Measurements from ENCODE around the gene CCDC102A. TPM values are rescaled to one million over a fixed set of nuclear protein-coding genes. Genes with fewer than 3 reads are reported as not detected.
A peak's percentile ranks its signal among the peaks of the same experiment; 100 is the strongest.

The CCDC102A gene
- total RNA-seq, 1 donor from 2014 or later: 12.8 TPM

DNA sequence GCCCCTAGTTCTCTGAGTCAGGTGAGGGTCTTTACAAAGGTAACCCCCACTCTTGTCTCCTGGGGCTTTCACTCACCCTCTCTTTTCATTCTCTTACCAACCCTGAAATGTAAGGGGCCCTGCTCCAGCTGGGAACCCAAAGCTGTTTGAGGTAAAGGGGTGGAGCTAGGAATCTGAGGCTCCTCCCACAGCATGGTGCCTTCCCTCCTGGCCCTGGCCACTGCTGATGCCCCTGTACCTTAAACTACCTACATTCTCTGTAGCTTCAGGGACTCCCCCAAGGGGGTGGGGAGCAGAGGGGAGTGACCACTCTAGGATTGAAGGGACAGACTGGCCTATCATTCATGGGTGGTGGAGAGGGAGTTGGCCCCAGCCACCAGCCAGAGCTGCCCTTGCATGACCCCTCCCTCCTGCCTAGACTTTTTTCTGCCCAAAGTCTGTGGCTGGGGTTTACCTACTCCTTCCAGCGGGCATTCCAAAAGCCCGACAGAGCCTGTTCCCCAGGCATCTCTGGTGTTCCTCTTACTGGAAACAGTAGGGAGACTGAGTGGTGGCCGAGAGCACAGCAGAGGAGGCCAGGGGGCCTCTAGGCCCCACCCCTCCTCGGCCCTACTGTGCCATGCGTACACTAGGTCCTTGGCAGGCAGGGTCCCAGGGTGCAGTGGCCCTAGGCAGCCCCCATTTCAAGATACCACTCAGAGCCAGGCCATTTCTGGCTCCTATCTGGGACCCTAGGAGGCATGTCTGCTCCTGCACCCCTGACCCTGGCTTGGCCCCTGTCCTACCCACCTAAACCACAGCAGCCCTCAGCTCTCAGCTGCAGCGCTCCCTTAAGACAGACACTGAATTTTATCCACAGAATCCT lies 59.6 kb downstream of the CCDC102A start:
- DNase-seq (no peak), ATAC-seq (no peak)
- H3K36me3 ChIP-seq: peaks cover 36% of the 10 kb centered on the region
- no peak overlapping the region for H3K4me3 ChIP-seq
- no peaks in the 10 kb centered on the region for H3K9me3 ChIP-seq
- H3K27ac ChIP-seq: peak overlapping the region; percentile 77
- peaks cover 58% of the 10 kb centered on the region for H3K4me1 ChIP-seq
- intact Hi-C loops (cut with DNase I): no loop called here
- TF ChIP-seq, protein P1, sequence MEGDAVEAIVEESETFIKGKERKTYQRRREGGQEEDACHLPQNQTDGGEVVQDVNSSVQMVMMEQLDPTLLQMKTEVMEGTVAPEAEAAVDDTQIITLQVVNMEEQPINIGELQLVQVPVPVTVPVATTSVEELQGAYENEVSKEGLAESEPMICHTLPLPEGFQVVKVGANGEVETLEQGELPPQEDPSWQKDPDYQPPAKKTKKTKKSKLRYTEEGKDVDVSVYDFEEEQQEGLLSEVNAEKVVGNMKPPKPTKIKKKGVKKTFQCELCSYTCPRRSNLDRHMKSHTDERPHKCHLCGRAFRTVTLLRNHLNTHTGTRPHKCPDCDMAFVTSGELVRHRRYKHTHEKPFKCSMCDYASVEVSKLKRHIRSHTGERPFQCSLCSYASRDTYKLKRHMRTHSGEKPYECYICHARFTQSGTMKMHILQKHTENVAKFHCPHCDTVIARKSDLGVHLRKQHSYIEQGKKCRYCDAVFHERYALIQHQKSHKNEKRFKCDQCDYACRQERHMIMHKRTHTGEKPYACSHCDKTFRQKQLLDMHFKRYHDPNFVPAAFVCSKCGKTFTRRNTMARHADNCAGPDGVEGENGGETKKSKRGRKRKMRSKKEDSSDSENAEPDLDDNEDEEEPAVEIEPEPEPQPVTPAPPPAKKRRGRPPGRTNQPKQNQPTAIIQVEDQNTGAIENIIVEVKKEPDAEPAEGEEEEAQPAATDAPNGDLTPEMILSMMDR (IDR thresholded peaks at IDR 0.05): no peak
- no peaks in the 10 kb centered on the region for H3K27me3 ChIP-seq (ENCODE audit: low read depth)

DNA sequence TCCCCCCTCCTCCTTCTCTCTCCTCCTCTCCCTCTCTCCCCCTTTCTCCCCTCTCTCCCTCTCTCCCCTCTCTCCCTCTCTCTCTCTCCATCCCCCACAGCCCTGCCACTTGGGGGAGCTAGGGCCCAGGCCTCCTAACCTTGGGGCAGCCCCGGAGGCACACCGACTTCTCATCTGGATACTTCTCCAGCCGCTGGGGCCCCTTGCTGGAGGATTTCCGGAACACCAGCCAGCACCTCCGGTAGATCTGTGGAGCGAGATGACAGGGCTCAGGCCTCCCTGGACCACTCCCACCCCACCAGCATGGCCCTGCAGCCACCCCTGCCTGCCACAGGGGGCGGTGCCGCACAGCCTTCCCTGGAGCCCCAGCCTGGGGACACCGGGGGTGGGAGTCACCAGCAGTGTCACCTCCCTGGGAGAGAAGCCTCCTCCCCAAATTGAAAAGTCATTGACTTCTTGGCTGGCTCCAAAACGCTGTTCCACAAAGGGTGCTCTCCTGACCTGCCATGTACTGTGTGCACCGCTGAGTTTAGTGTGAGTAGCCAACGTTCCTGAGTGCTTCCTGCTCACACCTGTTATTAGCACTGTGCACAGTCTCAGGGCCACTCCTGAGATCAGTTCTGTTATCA lies 60.5 kb downstream of the CCDC102A start:
- ATAC-seq (peak; percentile 45 to 60), DNase-seq (peak; percentile 68)

DNA sequence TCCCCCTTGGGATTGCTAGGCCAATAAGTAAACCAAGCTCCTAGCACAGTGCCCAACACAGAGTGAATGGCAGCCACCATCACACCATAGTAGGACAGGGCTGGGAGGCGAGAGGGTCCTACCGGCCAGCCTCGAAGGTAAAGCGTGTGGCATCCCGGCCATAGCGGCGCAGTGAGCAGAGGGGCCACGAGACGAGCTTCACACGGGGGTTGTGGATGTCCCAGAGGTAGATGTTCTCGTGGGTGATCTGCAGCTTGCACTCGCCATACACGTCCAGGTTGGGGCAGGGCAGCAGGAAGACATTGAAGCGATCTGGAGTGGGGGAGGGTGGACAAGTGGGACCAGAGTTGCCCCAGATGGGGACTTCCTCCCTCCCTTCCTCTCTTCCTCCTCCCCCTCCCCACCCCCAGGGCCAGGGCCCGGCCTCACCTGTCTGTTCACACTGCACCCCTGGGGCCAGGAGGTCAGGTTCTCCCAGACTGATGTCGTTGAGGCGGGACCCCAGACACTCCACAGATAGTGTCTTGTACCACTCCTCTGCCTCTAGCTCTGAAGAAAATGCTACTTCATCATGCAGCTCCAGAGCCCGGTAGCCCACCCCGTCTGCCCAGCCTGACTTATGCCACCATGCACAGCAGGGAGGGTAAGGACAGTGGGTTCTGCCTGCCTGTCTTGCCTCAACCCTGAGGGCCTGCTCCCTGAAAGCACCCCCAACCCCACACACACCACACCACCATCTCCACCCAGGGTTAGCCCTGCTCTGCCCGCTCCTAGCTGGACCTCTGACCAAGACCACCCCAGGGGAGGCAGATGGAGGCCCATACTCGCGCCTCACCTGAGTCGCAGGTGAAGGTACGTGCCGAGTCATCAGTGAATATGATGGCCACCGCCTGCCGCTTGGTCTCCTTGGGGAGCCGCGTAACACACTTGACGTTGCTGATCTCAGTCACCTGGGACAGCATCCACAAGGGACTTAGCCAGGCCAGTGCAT lies 61.4 kb downstream of the CCDC102A start:
- H3K36me3 ChIP-seq: peaks cover 54% of the 10 kb centered on the region
- intact Hi-C loops (cut with DNase I): no loop called here
- no peak for ATAC-seq

More for the DNA sequence above, 60.5 kb downstream of the CCDC102A start:
- Histone ChIP-seq H3K27ac (no peak overlapping the region), H3K4me3 (no peak overlapping the region), H3K36me3 (peaks cover 45% of the 10 kb centered on the region), H3K4me1 (peaks cover 63% of the 10 kb centered on the region), H3K9me3 (no peaks in the 10 kb centered on the region), H3K27me3 (ENCODE audit: low read depth) (no peaks in the 10 kb centered on the region)
- TF ChIP-seq, protein P1 (IDR thresholded peaks at IDR 0.05): peak; percentile 66
- intact Hi-C loops (cut with DNase I): no loop called here

DNA sequence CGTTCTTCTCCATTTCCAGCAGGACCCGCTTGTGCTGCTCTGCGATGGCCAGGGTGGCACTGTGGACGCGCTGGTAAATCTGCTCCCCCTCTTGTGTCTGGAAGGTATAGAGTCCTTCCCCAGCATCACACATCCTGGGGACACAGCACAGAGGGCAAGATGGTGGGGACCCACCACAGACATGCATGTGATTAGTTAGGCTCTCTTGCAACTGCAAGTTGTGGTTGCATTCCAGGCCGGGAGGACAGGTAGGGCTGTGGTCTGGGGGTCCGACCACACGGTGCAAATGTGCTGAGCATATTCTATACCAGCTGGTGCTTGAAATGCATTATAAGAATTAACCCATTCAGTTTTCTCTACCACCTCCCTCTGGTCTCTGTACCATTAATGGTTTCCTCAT lies 62.5 kb downstream of the CCDC102A start:
- intact Hi-C loops (cut with DNase I): no loop called here
- ATAC-seq (no peak), DNase-seq (no peak)
- Histone ChIP-seq H3K27me3 (ENCODE audit: low read depth) (no peaks in the 10 kb centered on the region), H3K36me3 (peaks cover 64% of the 10 kb centered on the region), H3K4me3 (no peak overlapping the region), H3K9me3 (no peaks in the 10 kb centered on the region), H3K27ac (no peak overlapping the region), H3K4me1 (peaks cover 61% of the 10 kb centered on the region)
- TF ChIP-seq, protein P1 (IDR thresholded peaks at IDR 0.05): no peak

More for the DNA sequence above, 61.4 kb downstream of the CCDC102A start:
- Histone ChIP-seq H3K27me3 (ENCODE audit: low read depth) (no peaks in the 10 kb centered on the region), H3K9me3 (no peaks in the 10 kb centered on the region), H3K27ac (no peak overlapping the region), H3K4me1 (peaks cover 63% of the 10 kb centered on the region), H3K4me3 (no peak overlapping the region)
- TF ChIP-seq, protein P1 (IDR thresholded peaks at IDR 0.05): no peak
- DNase-seq: no peak

All from lower lobe of right lung (tissue), 2 donors.